ENCODE data around the gene PDE4D. TPM values are rescaled to one million over a fixed set of nuclear protein-coding genes. Genes with fewer than 3 reads are reported as not detected.

Gene PDE4D
- polyA plus RNA-seq, 1 donor (not counting 4 experiments of a cell fraction or from before 2014, with no cell fraction given): 3.6 TPM

- Histone ChIP-seq H3K79me2 (ENCODE audit: control insufficient read depth, insufficient read depth, low read length) (no peaks in the 10 kb centered on the region), H3K9me1 (ENCODE audit: control insufficient read depth, extremely low read depth, insufficient read depth, low read length) (no peaks in the 10 kb centered on the region), H3K4me3 (ENCODE audit: control insufficient read depth in 2 of 3, extremely low read depth in 1 of 3, insufficient read depth in 2 of 3, low read depth in 1 of 3, low read length in 3 of 3) (no peak overlapping the region), H3K9me3 (ENCODE audit: control insufficient read depth, low read depth, low read length) (no peaks in the 10 kb centered on the region), H3K27ac (ENCODE audit: control insufficient read depth, insufficient read depth, low read length) (no peak overlapping the region), H3K9ac (ENCODE audit: control insufficient read depth, extremely low read depth, insufficient read depth, low read length) (no peak overlapping the region), H4K20me1 (ENCODE audit: control insufficient read depth, extremely low read depth, insufficient read depth, low read length) (no peaks in the 10 kb centered on the region), H3K27me3 (ENCODE audit: control insufficient read depth, extremely low read depth, insufficient read depth, low read length) (peaks cover 4% of the 10 kb centered on the region), H3K36me3 (ENCODE audit: control insufficient read depth in 2 of 2, extremely low read depth in 1 of 2, insufficient read depth in 2 of 2, low read length in 2 of 2) (no peaks in the 10 kb centered on the region), H3K4me2 (ENCODE audit: control insufficient read depth, extremely low read depth, insufficient read depth, low read depth, low read length) (no peak overlapping the region), H3K4me1 (ENCODE audit: control insufficient read depth, extremely low read depth, insufficient read depth, low read length) (no peaks in the 10 kb centered on the region), H2AFZ (ENCODE audit: control insufficient read depth, low read length) (no peak overlapping the region)
- FAIRE-seq (no peak), DNase-seq (ENCODE audit: low read depth, low spot score) (no peak)
- no peak for TF ChIP-seq EZH2 (IDR thresholded peaks at IDR 0.05; ENCODE audit: low read length)
- TF ChIP-seq CTCF (optimal IDR thresholded peaks at IDR 0.05 in 1 of 3, IDR thresholded peaks at IDR 0.05 in 1 of 3, conservative IDR thresholded peaks at IDR 0.05 in 1 of 3; ENCODE audit: extremely low read depth in 1 of 3, insufficient read depth in 2 of 3, low read length in 3 of 3): no peak
- dilution Hi-C loops (cut with MboI; ENCODE audit: extremely low pct_ligation_motif_present, low sequenced_read_pairs): no loop called here
Observed at GRCh38 chr5:59847586-59847985, 45.9 kb downstream of the PDE4D start.

GRCh38 chr5:59845730-59846129 lies 47.8 kb downstream of the PDE4D start:
- no peak for FAIRE-seq

More at GRCh38 chr5:59845730-59846129, 47.8 kb downstream of the PDE4D start:
- Histone ChIP-seq H3K9ac (ENCODE audit: control insufficient read depth, extremely low read depth, insufficient read depth, low read length) (no peak overlapping the region), H3K9me3 (ENCODE audit: control insufficient read depth, low read depth, low read length) (no peaks in the 10 kb centered on the region), H2AFZ (ENCODE audit: control insufficient read depth, low read length) (no peak overlapping the region), H3K79me2 (ENCODE audit: control insufficient read depth, insufficient read depth, low read length) (no peaks in the 10 kb centered on the region), H3K4me2 (ENCODE audit: control insufficient read depth, extremely low read depth, insufficient read depth, low read depth, low read length) (no peak overlapping the region), H3K4me1 (ENCODE audit: control insufficient read depth, extremely low read depth, insufficient read depth, low read length) (peaks cover 12% of the 10 kb centered on the region), H3K4me3 (ENCODE audit: control insufficient read depth in 2 of 3, extremely low read depth in 1 of 3, insufficient read depth in 2 of 3, low read depth in 1 of 3, low read length in 3 of 3) (no peak overlapping the region), H3K36me3 (ENCODE audit: control insufficient read depth in 2 of 2, extremely low read depth in 1 of 2, insufficient read depth in 2 of 2, low read length in 2 of 2) (no peaks in the 10 kb centered on the region), H4K20me1 (ENCODE audit: control insufficient read depth, extremely low read depth, insufficient read depth, low read length) (no peaks in the 10 kb centered on the region), H3K27ac (ENCODE audit: control insufficient read depth, insufficient read depth, low read length) (no peak overlapping the region), H3K27me3 (ENCODE audit: control insufficient read depth, extremely low read depth, insufficient read depth, low read length) (peaks cover 4% of the 10 kb centered on the region), H3K9me1 (ENCODE audit: control insufficient read depth, extremely low read depth, insufficient read depth, low read length) (no peaks in the 10 kb centered on the region)
- dilution Hi-C loops (cut with MboI; ENCODE audit: extremely low pct_ligation_motif_present, low sequenced_read_pairs): no loop called here
- no peak for DNase-seq (ENCODE audit: low read depth, low spot score)
- no peak for TF ChIP-seq CTCF (optimal IDR thresholded peaks at IDR 0.05 in 1 of 3, IDR thresholded peaks at IDR 0.05 in 1 of 3, conservative IDR thresholded peaks at IDR 0.05 in 1 of 3; ENCODE audit: extremely low read depth in 1 of 3, insufficient read depth in 2 of 3, low read length in 3 of 3)
